NOMO-1 treated with DMSO at 0.1 percent for 48 hours (cell line): ENCODE data around the gene EMID1.
A peak's percentile ranks its signal among the peaks of the same experiment; 100 is the strongest.

Experiments
- DNase-seq: peaks from one replicate; lab custom pipeline; 2025; ENCODE audit not compliant: unreplicated experiment; lab: John Stamatoyannopoulos, UW

Gene EMID1

DNA sequence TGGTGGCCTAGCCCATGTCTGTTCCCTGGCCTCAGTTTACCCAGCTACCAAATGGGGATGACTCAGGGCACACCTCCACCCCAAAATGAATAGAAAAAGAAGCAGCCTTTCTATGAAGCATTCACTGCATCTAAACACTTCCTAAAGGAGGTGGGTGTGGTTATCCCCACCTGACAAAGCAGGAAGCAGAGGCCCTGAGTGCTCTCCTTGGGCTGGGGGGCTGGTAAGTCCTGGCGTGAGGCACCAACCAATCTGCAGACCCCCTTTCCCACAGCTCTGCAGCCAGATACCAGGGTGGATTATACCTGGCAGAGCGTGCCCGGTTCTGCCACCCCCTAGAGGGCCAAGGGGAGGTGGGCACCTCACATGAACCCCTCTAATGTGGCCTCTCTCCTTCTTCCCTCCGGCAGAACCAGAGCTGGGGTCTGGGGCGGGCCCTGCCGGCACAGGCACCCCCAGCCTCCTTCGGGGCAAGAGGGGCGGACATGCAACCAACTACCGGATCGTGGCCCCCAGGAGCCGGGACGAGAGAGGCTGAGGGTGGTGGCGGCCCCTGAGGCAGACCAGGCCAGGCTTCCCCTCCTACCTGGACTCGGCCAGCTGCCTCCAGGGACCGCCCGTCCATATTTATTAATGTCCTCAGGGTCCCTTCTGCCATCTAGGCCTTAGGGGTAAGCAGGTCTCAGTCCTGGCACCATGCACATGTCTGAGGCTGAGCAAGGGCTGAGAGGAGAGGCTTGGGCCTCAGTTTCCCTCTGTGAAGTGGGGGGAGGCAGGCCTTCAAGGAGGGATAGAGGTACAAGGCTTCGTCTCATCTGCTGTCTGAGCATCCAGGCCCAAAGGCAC, 52.9 kb downstream of the EMID1 start:
- no peak for DNase-seq

DNA sequence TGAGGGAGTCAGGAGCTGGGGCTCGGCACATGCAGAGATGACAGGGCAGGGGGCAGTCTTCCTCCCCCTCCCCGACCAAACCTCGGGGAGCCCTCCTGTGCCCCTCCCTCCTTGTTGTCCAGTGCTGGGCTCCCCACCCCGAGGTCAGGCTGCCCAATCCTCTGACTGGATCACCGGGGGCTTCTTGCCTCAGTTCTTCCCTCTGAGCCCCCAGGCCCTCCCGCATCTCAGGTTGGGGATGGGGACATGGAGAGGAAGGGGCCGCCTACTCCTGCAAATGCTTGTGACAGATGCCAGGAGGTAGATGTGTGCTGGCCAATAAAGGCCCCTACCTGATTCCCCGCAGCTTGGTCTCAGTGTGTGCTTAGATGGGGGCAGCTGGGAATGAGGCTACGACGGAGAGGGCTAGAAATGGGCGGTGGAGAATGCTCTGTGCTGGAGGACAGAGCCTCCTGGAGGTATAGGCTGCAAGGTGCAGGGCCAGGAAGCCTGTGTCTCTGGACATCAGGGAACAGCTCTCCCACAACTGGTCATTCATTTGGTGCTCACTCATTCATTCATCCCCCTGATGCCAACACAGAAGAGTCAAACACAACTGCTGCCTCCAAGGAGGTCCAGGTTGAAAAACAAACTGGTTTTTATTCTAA, 53.7 kb downstream of the EMID1 start:
- DNase-seq, result no peak

DNA sequence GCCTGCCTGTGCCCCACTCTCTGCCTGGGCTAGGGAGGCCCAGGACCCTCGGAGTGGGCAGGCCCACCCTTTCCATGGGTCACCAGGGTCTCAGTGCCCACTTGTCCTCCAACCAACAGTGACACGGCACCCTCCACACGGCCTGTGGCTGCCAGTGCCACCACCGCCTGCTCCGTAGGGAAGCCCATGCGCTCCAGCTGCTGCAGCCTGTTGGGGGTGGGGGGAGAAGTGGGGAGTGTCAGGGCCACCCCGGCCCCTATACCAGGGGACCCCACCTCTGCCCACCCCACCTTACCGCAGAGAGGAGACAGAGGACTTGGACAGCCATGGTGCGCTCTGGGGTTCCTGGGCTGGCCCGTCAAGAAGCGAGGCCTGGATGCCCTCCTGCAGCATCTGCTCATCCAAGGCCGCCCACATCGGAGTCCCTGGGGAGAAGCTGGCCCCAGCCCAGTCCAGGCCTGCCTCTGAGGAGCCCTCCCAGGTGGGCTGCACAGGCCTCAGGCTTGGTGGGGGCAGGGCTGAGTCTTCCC, 54.4 kb downstream of the EMID1 start:
- no peak for DNase-seq

DNA sequence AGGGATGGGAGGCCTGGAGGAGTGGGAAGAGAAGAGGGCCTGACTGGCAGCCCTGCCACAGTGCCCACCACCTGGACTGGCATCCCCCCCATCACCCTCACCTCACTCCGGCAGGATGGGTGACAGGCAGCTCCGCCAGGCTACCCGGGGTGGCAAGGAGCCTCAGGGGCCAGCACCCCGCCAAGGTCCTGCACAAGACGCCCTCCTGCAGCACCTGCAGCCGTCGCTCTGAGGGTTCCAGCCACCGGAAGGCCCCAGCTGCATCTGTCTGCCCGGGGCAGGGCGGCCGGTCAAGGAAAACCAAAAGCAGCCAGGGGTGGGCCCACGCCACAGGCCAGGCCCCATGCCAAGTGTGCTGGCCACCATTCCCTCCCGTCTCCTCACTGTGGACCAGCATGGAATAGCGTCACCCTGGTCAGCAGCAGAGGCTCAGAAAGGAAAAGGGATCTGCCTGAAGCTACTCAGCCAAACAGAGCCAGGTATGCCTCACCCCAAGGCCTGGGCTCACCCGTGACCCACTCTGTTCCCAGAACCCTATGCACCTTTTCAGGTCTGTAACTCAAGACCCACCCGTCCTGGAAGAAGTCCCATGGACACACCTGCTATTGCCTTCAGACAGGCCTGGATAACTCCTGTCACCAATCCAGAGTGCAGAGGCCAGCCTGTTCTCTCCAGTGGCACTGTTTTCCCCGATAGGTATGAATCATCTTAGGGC, 55.1 kb downstream of the EMID1 start:
- DNase-seq, result no peak

DNA sequence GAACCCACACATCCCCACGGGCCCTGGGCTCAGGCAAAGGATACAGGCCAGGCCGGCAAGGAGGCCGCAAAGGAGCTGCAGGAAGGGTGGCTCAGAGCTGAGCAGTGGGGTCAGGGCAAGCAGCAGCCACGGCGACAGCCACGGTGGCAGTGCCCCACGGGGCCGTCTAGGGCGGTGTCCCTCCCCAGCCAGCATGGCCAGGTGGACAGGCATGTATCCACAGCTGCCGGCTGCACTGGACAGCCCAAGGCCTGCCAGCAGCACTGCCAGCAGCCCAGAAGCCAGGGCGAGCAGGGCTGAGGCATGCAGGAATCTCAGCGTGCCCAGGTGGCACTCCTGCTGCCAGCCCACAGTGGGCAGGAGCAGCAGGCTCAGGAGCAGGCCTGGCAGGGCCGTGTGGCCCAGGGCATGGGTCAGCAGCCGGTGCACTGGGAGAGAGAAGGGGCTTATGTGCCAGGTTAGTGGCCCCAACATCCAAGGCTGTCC, 58.1 kb downstream of the EMID1 start:
- no peak for DNase-seq

DNA sequence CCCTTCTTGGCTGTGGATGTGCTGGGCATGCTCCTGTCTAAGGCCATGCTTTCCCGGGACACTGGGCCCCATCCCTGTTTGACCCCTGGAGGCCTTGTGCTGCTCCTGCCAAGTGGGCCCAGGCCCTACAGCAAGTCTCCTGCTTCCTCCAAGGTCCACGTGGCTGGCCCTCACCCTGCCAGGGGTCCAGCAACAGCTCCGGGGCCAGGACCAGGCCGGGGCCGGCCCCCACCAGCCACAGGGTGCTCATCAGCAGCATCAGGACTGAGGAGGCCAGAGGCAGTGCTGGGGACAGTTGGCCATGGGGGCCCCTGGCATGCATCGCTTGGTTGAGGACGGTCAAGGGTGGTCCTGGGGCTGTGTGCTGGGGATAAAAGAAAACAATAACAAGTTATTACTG, 59.6 kb downstream of the EMID1 start:
- no peak for DNase-seq

DNA sequence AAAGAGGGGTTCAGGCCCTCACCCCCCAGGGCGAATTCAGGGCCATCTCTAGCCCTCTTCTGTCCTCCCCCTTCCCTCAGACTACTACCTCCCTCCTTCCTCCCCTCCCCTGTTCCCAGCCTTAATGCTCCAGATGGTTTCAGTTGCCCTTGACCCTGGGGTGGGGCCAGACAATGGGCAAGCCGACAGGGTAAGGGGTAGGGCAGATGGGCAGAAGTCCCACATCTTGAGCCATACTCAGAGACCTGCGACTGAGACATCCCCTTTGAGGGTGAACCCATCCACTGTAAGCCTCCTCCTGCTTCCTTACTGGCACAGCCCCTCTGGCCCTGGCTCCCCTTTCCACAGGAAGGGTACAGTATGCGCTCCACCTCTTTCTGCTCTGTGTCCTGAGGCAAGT, 60.2 kb downstream of the EMID1 start:
- no peak for DNase-seq

DNA sequence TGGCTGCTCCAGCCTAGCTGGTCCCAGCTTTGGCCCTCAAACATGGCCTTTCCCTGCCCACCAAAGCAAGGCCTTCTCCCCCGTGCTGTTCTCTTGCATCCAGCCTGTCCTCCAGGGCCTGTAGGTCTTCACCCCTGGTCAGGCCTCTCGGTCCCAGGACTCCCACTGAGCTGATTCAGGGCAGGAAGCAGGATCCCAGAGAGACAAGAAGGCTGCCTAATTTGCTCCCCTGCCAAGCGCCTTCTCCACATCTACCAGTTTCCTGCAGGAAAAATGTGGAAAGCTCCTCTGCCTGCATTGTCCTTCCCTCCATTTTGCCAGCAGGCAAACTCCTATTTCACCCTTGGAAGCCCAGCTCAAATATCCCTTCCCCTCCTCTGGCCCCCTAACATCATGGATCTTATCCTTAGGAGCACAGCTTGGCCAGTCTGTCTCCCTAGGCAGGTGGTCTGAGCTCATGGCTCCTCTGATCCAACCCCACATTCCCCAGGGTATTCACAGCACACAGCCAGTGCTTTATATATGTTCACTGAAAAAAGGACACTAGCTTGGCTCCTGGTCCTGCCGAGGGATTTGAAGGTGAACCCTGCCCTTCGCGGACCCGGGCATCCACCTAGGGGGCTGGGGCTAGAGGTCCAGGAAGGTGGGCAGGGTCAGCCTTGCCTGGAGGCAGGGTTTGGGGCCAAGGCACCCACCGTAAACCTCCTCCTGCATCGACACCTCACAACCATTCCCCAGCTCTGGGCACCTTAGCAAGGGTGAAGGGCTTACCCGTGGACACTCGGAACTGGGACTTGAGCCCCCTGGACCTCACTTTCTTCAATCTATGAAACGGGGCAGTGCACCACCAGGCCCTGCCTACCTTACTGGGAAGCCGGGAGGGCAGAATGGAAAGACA, 61.1 kb downstream of the EMID1 start:
- DNase-seq, result no peak

DNA sequence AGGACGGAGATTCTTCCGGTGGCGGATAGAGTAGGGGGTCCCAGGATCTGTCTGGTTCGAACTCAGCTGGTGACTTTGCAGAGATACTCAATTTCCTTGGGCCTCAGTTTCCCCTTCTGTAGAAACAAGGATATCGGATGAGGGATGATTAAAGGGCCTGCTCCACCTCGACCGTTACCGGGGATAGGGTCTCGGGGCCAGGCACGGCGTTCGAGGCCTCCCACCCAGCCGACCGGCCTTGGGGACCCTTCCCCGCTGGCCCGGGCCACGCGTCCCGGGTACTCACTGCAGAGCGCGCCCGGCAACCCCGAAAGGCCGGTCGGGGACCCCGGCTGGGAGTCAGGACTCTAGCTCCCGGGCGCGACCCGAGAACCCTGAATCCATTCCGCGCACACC, 61.8 kb downstream of the EMID1 start:
- DNase-seq, result no peak

DNA sequence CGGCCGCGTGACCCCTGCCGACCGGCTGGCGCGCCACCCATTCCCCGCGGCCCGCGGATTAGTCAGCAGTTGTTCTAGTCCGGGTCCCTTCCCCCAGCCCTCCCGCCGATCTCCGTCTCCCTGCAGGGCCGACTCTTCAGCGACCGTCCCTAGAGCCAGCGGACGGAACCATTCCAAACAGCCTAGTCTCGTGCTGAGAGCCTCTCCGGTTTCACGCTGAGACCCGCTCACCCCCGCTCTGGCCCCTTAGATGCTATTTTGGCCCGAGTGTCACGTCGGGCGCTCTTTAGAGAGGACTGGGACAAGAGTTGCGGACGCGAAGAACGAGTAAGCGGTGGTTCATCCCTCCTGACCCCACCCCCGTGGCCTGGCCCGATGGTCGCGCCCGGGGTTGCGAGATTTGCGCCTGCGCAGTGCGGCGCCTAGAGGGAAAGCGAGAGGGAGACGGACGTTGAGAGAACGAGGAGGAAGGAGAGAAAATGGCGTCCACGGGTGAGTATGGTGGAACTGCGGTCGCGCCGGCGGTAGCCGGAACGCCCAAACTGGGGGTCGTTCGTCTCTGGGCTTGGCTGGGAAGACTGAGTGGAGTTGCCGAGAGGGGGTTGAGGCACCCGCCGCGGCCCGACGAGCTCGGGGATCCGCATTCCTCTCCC, 62.3 kb downstream of the EMID1 start, which contains the start of the genes EWSR1 and RHBDD3:
Gene EWSR1 (plus strand): TSS at position 411 of the 653 bp plus-strand sequence. CDS start 69 bp downstream, at position 480.
Gene RHBDD3 (minus strand): TSS at position 124 of the 653 bp plus-strand sequence. CDS start 2,355 bp downstream, outside the sequence.
- peak; percentile 96 for DNase-seq

DNA sequence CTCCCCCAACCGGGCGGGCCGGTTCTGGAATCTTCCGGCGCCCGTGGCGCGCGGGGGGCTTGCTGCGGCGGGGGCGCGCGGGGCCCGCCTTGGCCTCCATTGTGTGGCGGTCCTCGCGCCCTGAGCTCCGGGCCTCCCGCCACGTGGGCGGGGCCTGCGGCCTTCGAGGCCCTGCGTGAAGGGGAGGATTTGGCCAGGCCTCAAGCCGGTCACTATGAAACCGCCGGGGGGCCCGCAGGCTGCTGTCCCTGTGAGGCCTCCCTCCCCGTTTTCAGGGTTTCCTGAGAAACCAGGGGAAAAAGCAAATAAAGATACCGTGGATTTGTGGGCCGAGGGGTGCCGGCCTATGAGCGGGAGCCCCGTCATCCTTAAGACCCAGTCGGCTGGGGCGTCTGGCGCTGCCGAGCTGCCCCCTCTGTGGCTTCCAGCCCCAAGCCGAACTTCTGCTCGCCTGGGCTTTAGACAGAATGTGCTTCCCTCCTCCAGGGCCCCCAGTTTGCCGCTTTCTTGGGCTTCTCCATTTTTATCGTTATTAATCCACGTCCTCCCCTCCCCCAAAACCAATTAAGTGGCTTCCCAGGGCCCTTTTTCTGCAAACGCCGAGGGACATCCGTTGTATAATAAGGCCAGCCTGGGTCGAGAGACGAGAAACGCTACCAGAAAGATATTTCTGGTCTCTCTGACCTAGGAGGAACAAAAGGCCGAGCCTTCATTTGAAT, 63.0 kb downstream of the EMID1 start:
- DNase-seq, result no peak

DNA sequence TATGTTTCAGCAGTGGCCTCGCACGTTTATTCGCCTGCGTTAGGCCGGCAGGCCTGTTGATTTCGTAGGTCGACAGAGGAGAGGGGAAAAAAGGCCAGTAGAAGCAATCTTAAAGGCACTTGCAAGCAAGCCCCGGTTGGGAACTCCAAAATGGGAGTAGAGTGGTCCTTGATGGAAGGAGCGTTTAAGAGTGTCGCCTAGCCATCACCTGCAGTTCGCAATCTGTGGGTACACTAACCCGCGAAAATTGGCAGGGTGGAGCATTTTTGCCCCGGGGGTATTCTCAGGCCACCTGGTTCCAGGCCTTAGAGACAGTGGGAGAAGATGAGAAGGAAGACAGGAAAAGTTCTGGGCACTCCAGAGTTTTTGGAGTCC, 63.5 kb downstream of the EMID1 start:
- DNase-seq, result no peak

DNA sequence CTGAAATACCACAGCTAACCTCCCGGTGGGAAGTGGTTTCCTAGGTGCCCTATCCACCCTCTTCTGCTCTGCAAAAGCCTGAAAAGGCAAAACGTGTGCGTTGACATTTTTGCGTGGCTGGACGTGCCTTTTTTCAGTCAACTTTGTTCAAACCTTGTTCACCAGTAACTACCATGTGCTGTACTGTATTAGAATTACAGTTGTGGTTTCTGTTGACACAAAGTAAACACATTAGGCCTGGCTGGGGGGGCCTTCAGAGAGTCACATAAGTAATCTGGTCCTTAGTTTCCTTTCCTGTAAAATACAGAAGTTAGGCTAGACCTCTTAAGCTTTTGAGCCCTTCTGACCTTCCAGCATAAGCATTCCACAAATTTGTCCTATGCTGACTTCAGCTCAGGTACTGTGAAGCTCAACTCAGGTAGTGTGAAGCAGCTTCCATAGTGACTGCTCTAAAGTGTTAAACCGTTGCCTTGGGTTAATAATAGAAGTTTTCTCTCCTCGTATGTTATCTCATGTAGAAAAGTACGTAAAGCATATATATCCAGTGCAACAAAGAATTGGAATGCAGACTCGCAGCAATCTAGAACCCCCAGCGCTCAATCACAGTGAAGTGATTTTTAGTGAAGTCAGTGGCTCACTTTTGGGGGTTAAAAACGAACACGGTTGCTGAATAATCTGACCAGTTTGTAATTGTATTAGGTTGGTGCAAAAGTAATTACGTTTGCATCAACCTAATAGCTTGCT, 64.2 kb downstream of the EMID1 start:
- peak; percentile 58 for DNase-seq

DNA sequence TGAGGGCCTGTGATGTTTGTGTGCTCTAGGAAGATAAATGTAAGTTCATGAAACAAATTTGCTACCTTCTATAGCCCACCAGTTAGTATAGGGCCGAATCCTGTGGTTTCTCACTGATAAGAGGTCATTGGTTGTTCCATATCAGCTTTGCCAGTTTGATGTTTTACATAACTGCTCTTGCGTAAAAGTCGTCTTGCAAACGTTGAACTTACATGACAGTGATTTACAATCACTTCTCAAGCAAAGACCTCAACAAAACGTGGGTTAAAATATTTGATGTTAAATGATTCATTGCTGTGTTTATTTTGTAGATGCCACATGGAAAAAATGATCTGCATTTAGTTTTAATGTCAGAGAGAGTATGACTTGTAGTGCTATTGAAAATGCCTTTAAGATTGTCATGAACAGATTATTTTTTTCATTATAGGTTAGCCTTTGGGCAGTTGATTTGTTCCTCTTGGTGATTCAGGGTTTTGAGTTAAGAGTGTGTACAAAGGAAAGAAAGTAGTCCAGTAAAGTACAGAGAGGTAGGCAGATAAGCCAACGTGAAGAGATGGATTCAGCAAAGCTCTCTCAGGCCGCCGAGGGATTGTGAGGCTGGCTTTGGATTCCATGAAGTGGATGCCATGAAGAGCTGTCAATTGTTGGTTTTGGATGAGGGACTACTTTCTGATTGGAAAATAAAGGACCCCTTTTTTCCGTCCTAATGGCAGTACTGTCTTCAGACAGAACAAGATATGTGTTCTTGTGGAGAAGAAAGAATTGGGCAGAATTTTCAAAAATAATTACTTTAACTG, 65.0 kb downstream of the EMID1 start:
- DNase-seq, result peak; percentile 85

DNA sequence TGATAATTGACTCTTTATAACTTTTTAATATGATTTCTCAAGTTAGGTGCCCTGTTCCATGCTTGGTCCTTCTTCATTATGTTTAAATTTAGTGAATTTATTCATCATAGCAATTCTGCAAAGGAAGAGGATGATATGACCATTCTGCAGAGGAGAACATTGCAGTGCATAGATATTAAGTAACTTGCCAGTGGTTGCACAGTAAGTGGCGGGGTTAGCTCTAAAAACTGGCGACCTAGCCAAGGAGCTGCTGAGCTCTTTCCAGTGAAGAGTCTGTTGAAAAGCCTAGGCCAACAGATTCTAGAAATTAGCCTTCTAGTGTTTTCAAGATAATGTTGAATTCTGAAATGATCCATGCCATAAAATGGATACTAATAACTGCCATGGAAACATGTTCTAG, 66.9 kb downstream of the EMID1 start:
- DNase-seq, result no peak

DNA sequence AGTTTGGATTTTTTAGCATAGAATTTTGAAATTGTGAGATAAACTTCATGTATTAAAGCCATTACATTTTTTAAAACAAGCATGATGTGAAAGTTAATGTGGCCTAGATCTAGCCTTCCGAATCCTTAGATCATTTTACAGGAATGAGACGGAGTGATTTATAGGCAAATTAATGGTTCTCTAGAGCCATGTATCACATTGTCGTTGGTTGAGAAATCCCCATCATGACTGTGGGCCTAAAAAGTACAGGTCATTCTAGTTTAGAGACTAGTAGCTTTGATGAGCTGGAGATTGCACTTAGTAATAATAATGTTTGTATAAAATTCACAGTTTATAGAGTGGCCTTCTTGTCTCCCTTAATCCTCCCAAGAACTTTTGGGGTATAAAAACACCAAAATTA, 69.5 kb downstream of the EMID1 start:
- no peak for DNase-seq

DNA sequence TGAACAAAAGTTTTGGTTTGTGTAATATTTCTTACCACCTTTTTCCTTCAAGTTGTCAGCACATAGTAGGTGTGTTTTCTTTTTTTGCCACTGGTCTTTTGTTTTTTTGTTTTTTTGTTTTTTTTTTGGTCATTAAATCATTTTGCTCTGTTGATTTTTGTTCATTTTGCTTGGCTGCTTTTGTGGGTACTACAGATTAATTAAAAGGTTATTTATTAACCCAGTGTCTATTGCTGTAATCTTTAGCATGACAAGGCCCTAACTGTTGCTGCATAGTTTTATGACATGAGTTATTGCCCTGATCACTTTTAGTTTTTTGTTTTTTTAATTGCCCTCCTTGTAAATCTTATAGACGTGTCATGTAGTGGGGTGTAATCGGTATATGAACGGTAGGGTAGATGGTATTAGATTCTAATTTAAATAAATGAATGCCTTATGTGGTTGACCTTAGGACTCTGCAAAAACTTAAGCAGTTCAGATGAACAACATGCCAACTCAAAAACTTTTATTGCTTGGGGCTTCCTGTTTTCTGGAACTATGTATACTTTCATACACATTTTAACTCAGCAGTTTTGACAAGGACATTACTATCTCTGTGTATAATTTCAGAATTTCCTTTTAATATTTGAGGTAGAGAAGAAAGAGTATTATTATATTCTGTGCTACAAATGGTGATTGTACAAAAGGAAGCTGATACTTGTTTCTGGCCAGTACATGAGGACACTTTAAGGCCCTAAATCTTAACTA, 70.3 kb downstream of the EMID1 start:
- DNase-seq, result no peak
